PFSK-1 (cell line): Measurements from ENCODE around the gene HYCC2.

Experiments
- TAF1 ChIP-seq: IDR thresholded peaks from 2 replicates; pipeline ENCODE4 v1.6.1; 2012; ENCODE audit warnings: low read length, control low read depth, borderline replicate concordance; ENCODE audit not compliant: insufficient read depth
- TF ChIP-seq, protein P1 (sequence below), 2 experiments: IDR thresholded peaks; 2 replicates each; pipeline versions ENCODE4 v1.6.1 to v1.8.0; 2011 to 2012; ENCODE audit warnings: low read depth in 2 of 2, low read length in 2 of 2, control low read depth in 1 of 2, inconsistent platforms in 1 of 2, mild to moderate bottlenecking in 1 of 2, moderate library complexity in 1 of 2; ENCODE audit not compliant: insufficient read depth in 1 of 2

DNA sequence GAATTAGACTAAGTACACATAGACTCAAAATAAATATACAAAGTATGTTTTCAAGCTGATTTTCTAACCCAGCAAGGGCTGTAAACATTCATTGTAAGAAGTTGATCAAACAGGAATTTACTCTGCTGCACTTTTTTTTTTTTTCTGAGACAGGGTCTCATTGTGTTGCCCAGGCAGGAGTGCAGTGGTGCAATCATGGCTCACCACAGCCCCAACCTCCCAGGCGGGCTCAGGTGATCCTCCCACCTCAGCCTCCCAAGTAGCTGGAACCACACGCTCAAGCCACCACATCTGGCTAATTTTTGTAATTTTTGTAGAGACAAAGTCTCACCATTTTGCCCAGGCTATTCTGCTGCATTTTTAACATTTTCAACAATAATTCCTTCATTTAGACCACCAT is 36.2 kb upstream of the HYCC2 start:
- TF ChIP-seq, protein P1, sequence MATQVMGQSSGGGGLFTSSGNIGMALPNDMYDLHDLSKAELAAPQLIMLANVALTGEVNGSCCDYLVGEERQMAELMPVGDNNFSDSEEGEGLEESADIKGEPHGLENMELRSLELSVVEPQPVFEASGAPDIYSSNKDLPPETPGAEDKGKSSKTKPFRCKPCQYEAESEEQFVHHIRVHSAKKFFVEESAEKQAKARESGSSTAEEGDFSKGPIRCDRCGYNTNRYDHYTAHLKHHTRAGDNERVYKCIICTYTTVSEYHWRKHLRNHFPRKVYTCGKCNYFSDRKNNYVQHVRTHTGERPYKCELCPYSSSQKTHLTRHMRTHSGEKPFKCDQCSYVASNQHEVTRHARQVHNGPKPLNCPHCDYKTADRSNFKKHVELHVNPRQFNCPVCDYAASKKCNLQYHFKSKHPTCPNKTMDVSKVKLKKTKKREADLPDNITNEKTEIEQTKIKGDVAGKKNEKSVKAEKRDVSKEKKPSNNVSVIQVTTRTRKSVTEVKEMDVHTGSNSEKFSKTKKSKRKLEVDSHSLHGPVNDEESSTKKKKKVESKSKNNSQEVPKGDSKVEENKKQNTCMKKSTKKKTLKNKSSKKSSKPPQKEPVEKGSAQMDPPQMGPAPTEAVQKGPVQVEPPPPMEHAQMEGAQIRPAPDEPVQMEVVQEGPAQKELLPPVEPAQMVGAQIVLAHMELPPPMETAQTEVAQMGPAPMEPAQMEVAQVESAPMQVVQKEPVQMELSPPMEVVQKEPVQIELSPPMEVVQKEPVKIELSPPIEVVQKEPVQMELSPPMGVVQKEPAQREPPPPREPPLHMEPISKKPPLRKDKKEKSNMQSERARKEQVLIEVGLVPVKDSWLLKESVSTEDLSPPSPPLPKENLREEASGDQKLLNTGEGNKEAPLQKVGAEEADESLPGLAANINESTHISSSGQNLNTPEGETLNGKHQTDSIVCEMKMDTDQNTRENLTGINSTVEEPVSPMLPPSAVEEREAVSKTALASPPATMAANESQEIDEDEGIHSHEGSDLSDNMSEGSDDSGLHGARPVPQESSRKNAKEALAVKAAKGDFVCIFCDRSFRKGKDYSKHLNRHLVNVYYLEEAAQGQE (IDR thresholded peaks at IDR 0.05; ENCODE audit: insufficient read depth in 1 of 2, low read depth in 2 of 2, low read length in 2 of 2): no peak
- TF ChIP-seq TAF1: no peak
